Measurements from ENCODE around the gene FTO.

FTO gene

DNA sequence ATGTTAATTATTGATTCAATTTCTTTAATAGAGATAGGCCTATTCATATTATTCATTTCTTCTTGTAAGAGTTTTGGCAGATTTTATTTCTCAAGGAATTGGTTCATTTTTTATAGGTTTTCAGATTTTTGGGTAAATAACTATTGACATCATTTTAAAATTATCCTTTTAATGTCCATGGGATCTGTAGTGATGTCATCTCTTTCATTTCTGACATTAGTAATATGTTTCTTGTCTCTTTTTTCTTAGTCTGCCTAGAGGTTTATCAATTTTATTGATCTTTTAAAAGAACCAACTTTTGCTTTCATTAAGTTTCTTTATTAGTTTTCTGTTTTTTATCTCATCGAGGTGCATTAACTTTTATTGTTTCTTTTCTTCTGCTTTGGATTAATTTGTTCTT, 162.6 kb downstream of the FTO start:
- TF ChIP-seq EZH2phosphoT487 (IDR thresholded peaks at IDR 0.05; ENCODE audit: low read length) (no peak), EZH2 (optimal IDR thresholded peaks at IDR 0.05; ENCODE audit: low read depth, low read length) (no peak)
- TF ChIP-seq, protein P1, sequence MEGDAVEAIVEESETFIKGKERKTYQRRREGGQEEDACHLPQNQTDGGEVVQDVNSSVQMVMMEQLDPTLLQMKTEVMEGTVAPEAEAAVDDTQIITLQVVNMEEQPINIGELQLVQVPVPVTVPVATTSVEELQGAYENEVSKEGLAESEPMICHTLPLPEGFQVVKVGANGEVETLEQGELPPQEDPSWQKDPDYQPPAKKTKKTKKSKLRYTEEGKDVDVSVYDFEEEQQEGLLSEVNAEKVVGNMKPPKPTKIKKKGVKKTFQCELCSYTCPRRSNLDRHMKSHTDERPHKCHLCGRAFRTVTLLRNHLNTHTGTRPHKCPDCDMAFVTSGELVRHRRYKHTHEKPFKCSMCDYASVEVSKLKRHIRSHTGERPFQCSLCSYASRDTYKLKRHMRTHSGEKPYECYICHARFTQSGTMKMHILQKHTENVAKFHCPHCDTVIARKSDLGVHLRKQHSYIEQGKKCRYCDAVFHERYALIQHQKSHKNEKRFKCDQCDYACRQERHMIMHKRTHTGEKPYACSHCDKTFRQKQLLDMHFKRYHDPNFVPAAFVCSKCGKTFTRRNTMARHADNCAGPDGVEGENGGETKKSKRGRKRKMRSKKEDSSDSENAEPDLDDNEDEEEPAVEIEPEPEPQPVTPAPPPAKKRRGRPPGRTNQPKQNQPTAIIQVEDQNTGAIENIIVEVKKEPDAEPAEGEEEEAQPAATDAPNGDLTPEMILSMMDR (IDR thresholded peaks at IDR 0.05; ENCODE audit: low read length): no peak
- H4K20me1 ChIP-seq (ENCODE audit: insufficient read depth, low read length): no peaks in the 10 kb centered on the region
- no peaks in the 10 kb centered on the region for H3K36me3 ChIP-seq (replicated peaks; ENCODE audit: insufficient read depth, low read length)
- H3K9me2 ChIP-seq (replicated peaks; ENCODE audit: insufficient read depth, low read length): no peaks in the 10 kb centered on the region
- no peaks in the 10 kb centered on the region for H3K27me3 ChIP-seq (replicated peaks; ENCODE audit: insufficient read depth, low read length)
- no peak for DNase-seq
- no peak overlapping the region for H3K9ac ChIP-seq (ENCODE audit: low read length)
- no peaks in the 10 kb centered on the region for H3K79me2 ChIP-seq (ENCODE audit: low read length)
- H3K9me3 ChIP-seq (replicated peaks; ENCODE audit: insufficient read depth, low read length): no peaks in the 10 kb centered on the region
- H2AFZ ChIP-seq (ENCODE audit: low read length): no peak overlapping the region
- H3K4me3 ChIP-seq (ENCODE audit: low read length): no peak overlapping the region
- H3K4me2 ChIP-seq (ENCODE audit: low read depth, low read length): no peak overlapping the region
- H3K27ac ChIP-seq (ENCODE audit: low read length): no peak overlapping the region
- no peaks in the 10 kb centered on the region for H3K4me1 ChIP-seq (ENCODE audit: low read length)
- no peaks in the 10 kb centered on the region for H3F3A ChIP-seq (ENCODE audit: insufficient read depth, low read length)

DNA sequence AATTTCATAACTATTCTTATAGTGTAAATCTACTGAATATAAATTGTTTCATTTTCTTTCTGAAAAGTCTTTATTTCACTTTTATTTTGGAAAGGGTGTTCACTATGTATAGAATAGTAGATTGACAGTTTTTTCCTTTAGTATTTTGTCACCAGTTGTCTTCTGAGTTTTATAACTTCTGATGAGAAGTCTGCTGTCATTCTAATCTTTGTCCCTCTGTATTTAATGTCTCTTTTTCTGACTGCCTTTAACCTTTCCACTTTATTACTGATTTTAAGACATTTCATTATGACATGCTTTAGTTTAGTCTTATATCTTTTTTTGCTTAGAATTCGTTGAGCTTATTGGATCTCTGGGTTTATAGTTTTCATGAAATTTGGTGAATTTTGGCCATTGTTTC, 166.9 kb downstream of the FTO start:
- H3K9me3 ChIP-seq (replicated peaks; ENCODE audit: insufficient read depth, low read length): no peaks in the 10 kb centered on the region
- no peak overlapping the region for H3K4me3 ChIP-seq (ENCODE audit: low read length)
- H3K4me2 ChIP-seq (ENCODE audit: low read depth, low read length): no peak overlapping the region
- H3K4me1 ChIP-seq (ENCODE audit: low read length): no peaks in the 10 kb centered on the region
- DNase-seq: no peak
- no peak overlapping the region for H2AFZ ChIP-seq (ENCODE audit: low read length)
- H3F3A ChIP-seq (ENCODE audit: insufficient read depth, low read length): no peaks in the 10 kb centered on the region
- H3K9ac ChIP-seq (ENCODE audit: low read length): no peak overlapping the region
- H3K9me2 ChIP-seq (replicated peaks; ENCODE audit: insufficient read depth, low read length): no peaks in the 10 kb centered on the region
- H3K27ac ChIP-seq (ENCODE audit: low read length): no peak overlapping the region
- H3K36me3 ChIP-seq (replicated peaks; ENCODE audit: insufficient read depth, low read length): no peaks in the 10 kb centered on the region
- H3K79me2 ChIP-seq (ENCODE audit: low read length): no peaks in the 10 kb centered on the region
- no peaks in the 10 kb centered on the region for H4K20me1 ChIP-seq (ENCODE audit: insufficient read depth, low read length)
- no peaks in the 10 kb centered on the region for H3K27me3 ChIP-seq (replicated peaks; ENCODE audit: insufficient read depth, low read length)
- TF ChIP-seq EZH2phosphoT487 (IDR thresholded peaks at IDR 0.05; ENCODE audit: low read length) (no peak), EZH2 (optimal IDR thresholded peaks at IDR 0.05; ENCODE audit: low read depth, low read length) (no peak)
- TF ChIP-seq, protein P1 (IDR thresholded peaks at IDR 0.05; ENCODE audit: low read length): no peak

DNA sequence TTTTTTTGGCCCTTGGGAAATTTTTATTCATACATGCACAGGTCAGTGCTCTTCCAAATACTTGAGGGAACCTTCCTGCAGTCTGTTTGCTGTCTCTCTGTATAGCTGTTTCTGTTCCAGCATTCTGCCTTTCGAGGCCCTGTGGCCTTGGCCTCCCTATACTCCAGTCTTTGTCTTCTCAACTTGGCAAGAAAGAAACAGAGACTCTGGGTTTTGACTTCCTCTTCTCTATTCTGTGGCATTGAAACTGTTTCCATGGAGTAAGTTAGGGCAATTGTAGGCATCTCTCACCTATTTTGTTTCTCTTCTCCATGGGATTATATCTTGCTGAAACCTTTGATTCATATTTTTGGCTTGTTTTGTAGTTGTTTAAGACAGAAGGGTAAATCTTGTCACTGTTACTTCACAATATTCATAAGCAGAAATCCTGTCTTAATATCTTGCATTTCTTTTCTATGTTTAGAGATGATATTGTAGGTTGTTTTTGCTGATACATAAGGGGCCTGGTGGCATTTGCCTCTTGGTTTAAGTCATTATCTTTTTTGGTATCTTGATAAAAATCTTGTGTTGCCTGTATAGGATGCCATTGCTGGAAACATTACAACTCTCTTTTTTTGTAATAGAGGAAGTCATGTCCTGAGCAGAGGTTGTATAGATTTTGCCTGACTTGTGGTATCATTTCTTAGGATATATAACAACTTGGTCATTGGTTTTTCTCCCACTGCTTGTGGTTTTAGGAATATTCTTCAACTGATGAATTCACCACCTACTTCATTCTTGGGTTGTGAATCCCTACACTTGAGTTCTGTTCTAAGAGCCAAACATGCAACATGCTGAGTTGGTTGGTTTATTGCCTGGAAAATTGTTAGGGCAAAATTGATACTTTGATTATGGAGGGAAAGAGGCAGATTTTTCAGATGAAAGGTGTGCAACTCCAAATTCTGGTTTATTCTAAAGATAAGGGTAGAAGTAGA, 168.6 kb downstream of the FTO start:
- H3K4me3 ChIP-seq (ENCODE audit: low read length): no peak overlapping the region
- H4K20me1 ChIP-seq (ENCODE audit: insufficient read depth, low read length): no peaks in the 10 kb centered on the region
- no peaks in the 10 kb centered on the region for H3K27me3 ChIP-seq (replicated peaks; ENCODE audit: insufficient read depth, low read length)
- H3K4me1 ChIP-seq (ENCODE audit: low read length): no peaks in the 10 kb centered on the region
- no peaks in the 10 kb centered on the region for H3K36me3 ChIP-seq (replicated peaks; ENCODE audit: insufficient read depth, low read length)
- no peak overlapping the region for H3K27ac ChIP-seq (ENCODE audit: low read length)
- TF ChIP-seq EZH2 (optimal IDR thresholded peaks at IDR 0.05; ENCODE audit: low read depth, low read length): no peak
- TF ChIP-seq EZH2phosphoT487 (IDR thresholded peaks at IDR 0.05; ENCODE audit: low read length): no peak
- TF ChIP-seq, protein P1 (IDR thresholded peaks at IDR 0.05; ENCODE audit: low read length): no peak
- no peaks in the 10 kb centered on the region for H3K9me3 ChIP-seq (replicated peaks; ENCODE audit: insufficient read depth, low read length)
- no peak for DNase-seq
- no peak overlapping the region for H3K9ac ChIP-seq (ENCODE audit: low read length)
- no peak overlapping the region for H3K4me2 ChIP-seq (ENCODE audit: low read depth, low read length)
- H3K79me2 ChIP-seq (ENCODE audit: low read length): no peaks in the 10 kb centered on the region
- no peaks in the 10 kb centered on the region for H3F3A ChIP-seq (ENCODE audit: insufficient read depth, low read length)
- H3K9me2 ChIP-seq (replicated peaks; ENCODE audit: insufficient read depth, low read length): no peaks in the 10 kb centered on the region
- H2AFZ ChIP-seq (ENCODE audit: low read length): no peak overlapping the region
